Upper lobe of left lung (tissue), 6 donors: ENCODE data around the gene MOGAT1. TPM values are rescaled to one million over a fixed set of nuclear protein-coding genes. Genes with fewer than 3 reads are reported as not detected.

ENCODE experiments used
- ATAC-seq, 2 donors: fragments of 200-7000 bp; cut with Tn5 transposase; one replicate each; pipeline ENCODE4 v1.9.1; 2022; ENCODE audit warnings: mild to moderate bottlenecking in 2 of 2, moderate library complexity in 2 of 2; ENCODE audit not compliant: low FRiP score in 2 of 2
- DNase-seq, 2 donors: peaks; one replicate each; pipeline ENCODE4 v3.0.0-alpha.2; 2019 to 2020
- H3K27ac ChIP-seq, 4 donors: fragments of 200-600 bp; sonication (generic); one replicate each; pipeline ENCODE4 v1.5.1; 2016 to 2019
- H3K27me3 ChIP-seq, 4 donors: fragments of 200-600 bp; sonication (generic); one replicate each; pipeline ENCODE4 v1.5.1; 2017 to 2019
- H3K36me3 ChIP-seq, 4 donors: fragments of 200-600 bp; sonication (generic); one replicate each; pipeline ENCODE4 v1.5.1; 2016 to 2019
- H3K4me1 ChIP-seq, 4 donors: fragments of 200-600 bp; sonication (generic); one replicate each; pipeline ENCODE4 v1.5.1; 2018 to 2019
- H3K4me3 ChIP-seq, 4 donors: fragments of 200-600 bp; sonication (generic); one replicate each; pipeline ENCODE4 v1.5.1; 2017 to 2019; ENCODE audit warnings: mild to moderate bottlenecking in 2 of 4, moderate library complexity in 1 of 4
- H3K9me3 ChIP-seq, 4 donors: fragments of 200-600 bp; sonication (generic); one replicate each; pipeline ENCODE4 v1.5.1; 2018 to 2019
- EP300 ChIP-seq, 4 donors: sonication (generic); formaldehyde crosslinking; IDR thresholded peaks; one replicate each; pipeline ENCODE4 v1.5.1; 2017; ENCODE audit warnings: antibody characterized with exemption in 4 of 4, control low read depth in 2 of 4
- POLR2A ChIP-seq, 4 donors: fragments of 450-650 bp; IDR thresholded peaks; one replicate each; pipeline ENCODE4 v1.5.1; 2016 to 2017; ENCODE audit warnings: antibody characterized with exemption in 4 of 4, mild to moderate bottlenecking in 2 of 4
- POLR2AphosphoS5 ChIP-seq, 2 donors: sonication (generic); formaldehyde crosslinking; IDR thresholded peaks; one replicate each; pipeline ENCODE4 v1.5.1; 2017; ENCODE audit warnings: antibody characterized with exemption in 2 of 2
- WGBS, 2 donors: methylation state at CpG; one replicate each; pipeline ENCODE4 v1.1.5; 2017 to 2018; 5-methylcytosine and 5-hydroxymethylcytosine counted together
- total RNA-seq, 6 donors: library from RNA; depleted of rRNA in 4 of 6; stranded (reverse); fragments of >200 nt in 4 of 6; gene quantifications; one replicate each; pipeline versions ENCODE4 v1.1.0 to v1.2.1, GENCODE V29; 2016 to 2021
- TF ChIP-seq, protein P1 (sequence below), 6 experiments: fragments of 450-650 bp in 4 of 6; fragments of 200-600 bp in 2 of 6; sonication (generic) in 2 of 6; IDR thresholded peaks; one replicate each; pipeline ENCODE4 v1.5.1; 2016 to 2019; ENCODE audit warnings: antibody characterized with exemption in 6 of 6
- donor health status: DM: no; HTN: no; CAD: no; lungs with moderate emphysema.
- donor health status: DM: no; HTN: yes; CAD: no; lungs with severe emphysema.

The MOGAT1 gene
- total RNA-seq, 6 donors from 2014 or later = 0.46 to 4.4 (median 1.1) TPM

DNA sequence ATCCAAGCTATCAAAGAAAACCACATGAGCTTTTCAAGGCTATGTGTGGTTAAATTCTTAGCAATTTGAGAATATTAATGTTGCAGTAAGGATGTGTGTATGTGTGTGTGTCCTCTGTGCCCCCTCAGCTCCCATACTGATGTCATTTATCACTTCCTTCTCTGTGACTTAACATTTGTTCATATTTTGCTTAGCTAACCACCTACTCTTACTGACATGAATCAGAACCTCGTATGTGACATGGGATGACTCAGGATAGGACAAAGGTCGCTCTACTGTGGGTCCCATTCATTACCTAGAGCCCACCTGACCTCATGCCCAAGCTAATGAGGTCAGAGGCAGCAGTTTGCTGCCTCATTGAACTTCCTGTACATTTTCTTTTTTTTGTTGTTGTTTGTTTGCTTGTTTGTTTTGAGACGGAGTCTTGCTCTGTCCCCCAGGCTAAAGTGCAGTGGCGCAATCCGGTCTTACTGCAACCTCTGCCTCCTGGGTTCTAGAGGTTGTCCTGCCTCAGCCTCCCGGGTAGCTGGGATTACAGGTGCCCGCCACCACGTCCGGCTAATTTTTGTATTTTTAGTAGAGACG, 36.3 kb downstream of the MOGAT1 start:
- DNase-seq (no peak), ATAC-seq (peak in 1 of 2 donors; percentile 38)
- no peaks in the 10 kb centered on the region for H3K27me3 ChIP-seq
- 57 to 60% methylated on average over 10 of the region's 10 CpGs for WGBS, 2 donors
- H3K36me3 ChIP-seq = no peaks in the 10 kb centered on the region
- no peak overlapping the region for H3K4me3 ChIP-seq
- no peak overlapping the region for H3K27ac ChIP-seq
- TF ChIP-seq, protein P1, sequence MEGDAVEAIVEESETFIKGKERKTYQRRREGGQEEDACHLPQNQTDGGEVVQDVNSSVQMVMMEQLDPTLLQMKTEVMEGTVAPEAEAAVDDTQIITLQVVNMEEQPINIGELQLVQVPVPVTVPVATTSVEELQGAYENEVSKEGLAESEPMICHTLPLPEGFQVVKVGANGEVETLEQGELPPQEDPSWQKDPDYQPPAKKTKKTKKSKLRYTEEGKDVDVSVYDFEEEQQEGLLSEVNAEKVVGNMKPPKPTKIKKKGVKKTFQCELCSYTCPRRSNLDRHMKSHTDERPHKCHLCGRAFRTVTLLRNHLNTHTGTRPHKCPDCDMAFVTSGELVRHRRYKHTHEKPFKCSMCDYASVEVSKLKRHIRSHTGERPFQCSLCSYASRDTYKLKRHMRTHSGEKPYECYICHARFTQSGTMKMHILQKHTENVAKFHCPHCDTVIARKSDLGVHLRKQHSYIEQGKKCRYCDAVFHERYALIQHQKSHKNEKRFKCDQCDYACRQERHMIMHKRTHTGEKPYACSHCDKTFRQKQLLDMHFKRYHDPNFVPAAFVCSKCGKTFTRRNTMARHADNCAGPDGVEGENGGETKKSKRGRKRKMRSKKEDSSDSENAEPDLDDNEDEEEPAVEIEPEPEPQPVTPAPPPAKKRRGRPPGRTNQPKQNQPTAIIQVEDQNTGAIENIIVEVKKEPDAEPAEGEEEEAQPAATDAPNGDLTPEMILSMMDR (IDR thresholded peaks at IDR 0.05) = no peak
- peak in 1 of 2 donors; percentile 29 for TF ChIP-seq POLR2AphosphoS5 (IDR thresholded peaks at IDR 0.05)
- H3K4me1 ChIP-seq = peaks cover 12 to 31% (median 26%) of the 10 kb centered on the region in 4 donors
- H3K9me3 ChIP-seq = no peaks in the 10 kb centered on the region

DNA sequence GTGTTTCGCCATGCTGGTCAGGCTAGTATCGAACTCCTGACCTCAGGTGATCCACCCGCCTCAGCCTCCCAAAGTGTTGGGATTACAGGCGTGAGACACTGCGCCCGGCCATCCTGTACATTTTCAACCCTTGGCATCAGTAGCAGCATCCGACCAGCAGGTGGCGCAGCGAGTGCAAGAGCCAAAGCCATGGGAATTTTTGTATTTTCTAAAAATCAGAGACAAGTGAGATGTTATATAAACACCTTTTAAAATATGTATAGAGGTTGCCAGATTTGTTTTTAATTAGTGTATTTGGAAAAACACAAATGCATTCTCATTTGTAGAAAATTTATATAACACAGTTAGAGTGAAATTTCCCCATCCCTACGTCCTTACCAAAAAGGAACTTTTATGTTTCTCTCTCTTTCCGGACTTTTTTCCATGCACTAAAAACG, 36.8 kb downstream of the MOGAT1 start:
- DNase-seq (peak; percentile 35 to 85), ATAC-seq (peak; percentile 83 to 84)
- WGBS, 2 donors = 12 to 16% methylated on average over 12 of the region's 12 CpGs
- H3K36me3 ChIP-seq = no peaks in the 10 kb centered on the region
- H3K27me3 ChIP-seq = no peaks in the 10 kb centered on the region
- H3K27ac ChIP-seq = no peak overlapping the region
- H3K9me3 ChIP-seq = no peaks in the 10 kb centered on the region
- H3K4me3 ChIP-seq = no peak overlapping the region
- no peak for TF ChIP-seq POLR2AphosphoS5 (IDR thresholded peaks at IDR 0.05)
- TF ChIP-seq, protein P1 (IDR thresholded peaks at IDR 0.05) = peak; percentile 90 to 97 (median 92)
- no peak for TF ChIP-seq POLR2A (IDR thresholded peaks at IDR 0.05)
- peaks cover 12 to 29% (median 25%) of the 10 kb centered on the region in 4 donors for H3K4me1 ChIP-seq

DNA sequence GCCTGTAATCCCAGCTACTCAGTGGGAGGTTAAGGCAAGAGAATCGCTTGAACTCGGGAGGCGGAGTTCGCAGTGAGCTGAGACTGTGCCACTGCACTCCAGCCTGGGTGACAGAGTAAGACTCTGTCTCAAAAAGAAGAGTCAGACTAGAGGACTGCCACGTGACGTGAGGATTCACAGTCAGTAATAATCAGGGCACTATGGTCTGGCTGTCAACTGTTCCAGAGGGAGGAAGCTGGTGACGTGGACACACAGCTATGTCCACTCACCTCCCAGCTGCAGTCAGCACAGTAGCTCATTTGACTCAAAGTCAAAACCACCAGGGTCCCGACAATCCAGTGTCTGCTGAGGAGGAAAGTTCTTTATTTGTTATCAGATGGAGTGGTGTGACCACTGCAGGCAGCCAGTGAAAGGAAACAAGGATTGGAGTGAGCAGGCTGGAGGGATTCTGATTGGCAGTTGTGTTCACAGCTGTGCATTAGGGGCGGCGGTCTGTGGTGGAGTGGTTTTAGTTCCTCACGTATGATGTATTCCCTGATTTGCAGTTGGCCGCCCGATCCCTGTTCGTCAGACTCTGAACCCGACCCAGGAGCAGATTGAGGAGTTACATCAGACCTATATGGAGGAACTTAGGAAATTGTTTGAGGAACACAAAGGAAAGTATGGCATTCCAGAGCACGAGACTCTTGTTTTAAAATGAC, 37.9 kb downstream of the MOGAT1 start:
- Histone ChIP-seq H3K27ac (peak overlapping the region; percentile 53 to 79 (median 70)), H3K27me3 (no peaks in the 10 kb centered on the region), H3K4me3 (peak overlapping the region in 3 of 4 donors; percentile 0 to 19 (median 18)), H3K9me3 (no peaks in the 10 kb centered on the region), H3K36me3 (no peaks in the 10 kb centered on the region), H3K4me1 (peaks cover 12 to 29% (median 21%) of the 10 kb centered on the region in 4 donors)
- WGBS, 2 donors = 16 to 27% methylated on average over 16 of the region's 16 CpGs
- peak; percentile 90 to 95 for ATAC-seq
- DNase-seq = peak in 1 of 2 donors; percentile 86
- peak; percentile 52 to 73 for TF ChIP-seq POLR2AphosphoS5 (IDR thresholded peaks at IDR 0.05)
- no peak for TF ChIP-seq EP300 (IDR thresholded peaks at IDR 0.05)
- TF ChIP-seq POLR2A (IDR thresholded peaks at IDR 0.05) = peak in 1 of 4 donors; percentile 48
- TF ChIP-seq, protein P1 (IDR thresholded peaks at IDR 0.05) = peak in 1 of 6 experiments; percentile 3

DNA sequence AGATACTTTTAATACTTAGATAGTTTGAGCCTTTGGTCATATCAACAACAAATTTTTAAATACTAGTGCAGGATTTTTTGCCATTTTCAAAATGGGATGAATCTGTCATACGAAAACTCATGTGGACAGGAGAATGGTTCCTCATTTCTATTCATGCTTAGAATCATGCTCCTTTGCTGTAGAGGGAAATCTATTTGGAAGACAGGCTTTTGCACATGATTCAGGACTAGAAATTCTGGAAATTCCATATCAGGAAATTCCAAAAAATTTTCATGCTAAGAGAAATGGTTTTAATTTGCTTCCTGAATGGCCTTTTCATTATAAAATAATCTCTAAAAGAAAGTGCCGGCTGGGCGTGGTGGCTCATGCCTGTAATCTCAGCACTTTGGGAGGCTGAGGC, 39.3 kb downstream of the MOGAT1 start:
- H3K36me3 ChIP-seq = no peaks in the 10 kb centered on the region
- DNase-seq = no peak
- no peak for TF ChIP-seq POLR2A (IDR thresholded peaks at IDR 0.05)
- TF ChIP-seq POLR2AphosphoS5 (IDR thresholded peaks at IDR 0.05) = no peak
- TF ChIP-seq EP300 (IDR thresholded peaks at IDR 0.05) = no peak
- TF ChIP-seq, protein P1 (IDR thresholded peaks at IDR 0.05) = no peak
- peaks cover 17 to 29% (median 21%) of the 10 kb centered on the region in 4 donors for H3K4me1 ChIP-seq
- WGBS, 2 donors = 90 to 93% methylated on average over 3 of the region's 3 CpGs
- no peak overlapping the region for H3K27ac ChIP-seq
- no peak for ATAC-seq
- no peaks in the 10 kb centered on the region for H3K27me3 ChIP-seq
- H3K4me3 ChIP-seq = no peak overlapping the region
- no peaks in the 10 kb centered on the region for H3K9me3 ChIP-seq
